ENCODE results near the gene DDX47. TPM values are rescaled to one million over a fixed set of nuclear protein-coding genes. Genes with fewer than 3 reads are reported as not detected.
"Not testable (repeated sequence)": the region's sequence is repeated elsewhere in the genome, so short reads cannot be mapped to it uniquely, and the experiment has no call there.

Gene DDX47
- total RNA-seq, 2 donors from 2014 or later: 79.2 to 81.3 TPM

DNA sequence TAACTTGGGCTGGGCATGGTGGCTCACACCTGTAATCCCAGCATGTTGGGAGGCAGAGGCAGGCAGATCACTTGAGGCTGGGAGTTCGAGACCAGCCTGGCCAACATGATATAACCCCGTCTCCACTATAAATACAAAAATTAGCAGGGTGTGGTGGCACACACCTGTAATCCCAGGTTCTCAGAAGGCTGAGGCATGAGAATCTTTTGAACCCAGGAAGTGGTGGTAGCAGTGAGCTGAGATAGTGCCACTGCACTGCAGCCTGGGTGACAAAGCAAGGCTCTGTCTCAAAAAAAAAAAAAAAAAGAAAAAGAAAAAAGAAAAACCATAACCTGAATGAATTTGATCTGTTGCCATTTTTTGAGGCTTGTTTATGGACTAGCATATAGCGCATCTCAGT lies 33.6 kb downstream of the DDX47 start:
- H3K4me3 Mint-ChIP-seq; H3K36me3 Mint-ChIP-seq; H3K4me1 Mint-ChIP-seq (ENCODE audit: low read depth in 2 of 2); H3K27ac Mint-ChIP-seq; DNase-seq (ENCODE audit: low spot score); H3K27me3 Mint-ChIP-seq; H3K9me3 Mint-ChIP-seq; ATAC-seq: not testable (repeated sequence)

DNA sequence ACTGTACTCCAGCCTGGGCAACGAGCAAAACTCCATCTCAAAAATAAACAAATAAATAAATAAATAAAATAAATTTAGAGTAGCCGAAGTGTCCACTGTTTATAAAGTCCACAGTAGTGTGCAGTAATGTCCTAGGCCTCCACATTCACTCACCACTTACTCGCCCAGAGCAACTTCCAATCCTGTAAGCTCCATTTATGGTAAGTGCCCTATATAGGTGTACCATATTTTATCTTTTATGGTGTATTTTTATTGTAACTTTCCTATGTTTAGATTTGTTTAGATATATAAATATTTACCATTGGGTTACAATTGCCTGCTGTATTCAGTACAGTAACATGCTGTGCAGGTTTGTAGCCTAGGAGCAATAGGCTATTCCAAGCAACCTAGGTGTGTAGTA lies 40.3 kb downstream of the DDX47 start:
- H3K27me3 Mint-ChIP-seq: no peaks in the 10 kb centered on the region
- no peaks in the 10 kb centered on the region for H3K36me3 Mint-ChIP-seq
- no peak overlapping the region for H3K27ac Mint-ChIP-seq
- DNase-seq (ENCODE audit: low spot score) (no peak), ATAC-seq (no peak)
- H3K4me3 Mint-ChIP-seq: no peak overlapping the region
- no peaks in the 10 kb centered on the region for H3K9me3 Mint-ChIP-seq
- H3K4me1 Mint-ChIP-seq (ENCODE audit: low read depth in 2 of 2): no peaks in the 10 kb centered on the region

- H3K4me1 Mint-ChIP-seq (ENCODE audit: low read depth in 2 of 2): no peaks in the 10 kb centered on the region
- no peaks in the 10 kb centered on the region for H3K27me3 Mint-ChIP-seq
- no peak overlapping the region for H3K27ac Mint-ChIP-seq
- H3K4me3 Mint-ChIP-seq: no peak overlapping the region
- no peaks in the 10 kb centered on the region for H3K9me3 Mint-ChIP-seq
- peaks cover 6% of the 10 kb centered on the region for H3K36me3 Mint-ChIP-seq
- no peak for DNase-seq (ENCODE audit: low spot score)
- ATAC-seq: no peak
Measured at GRCh38 chr12:12859690-12860089, 46.5 kb downstream of the DDX47 start.

DNA sequence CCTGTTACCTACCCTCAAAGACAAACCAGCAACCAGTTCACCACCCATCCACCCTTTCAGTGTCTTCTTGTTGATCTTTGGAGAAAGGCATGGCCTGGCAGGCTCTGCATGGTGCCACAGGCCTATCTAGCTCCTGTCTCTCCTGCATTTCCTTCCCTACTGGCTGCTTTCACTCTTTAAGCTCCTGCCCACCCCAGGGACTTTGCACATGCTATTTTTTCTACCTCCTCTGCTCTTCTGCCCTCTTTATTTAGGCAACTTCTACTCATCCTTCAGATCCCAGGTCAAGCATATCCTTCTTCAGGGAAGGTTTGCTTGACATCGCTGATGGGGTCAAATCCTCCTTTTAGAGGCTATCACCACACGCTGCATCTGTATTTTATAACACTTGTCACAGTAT lies 51.1 kb downstream of the DDX47 start:
- no peak overlapping the region for H3K4me3 Mint-ChIP-seq
- no peaks in the 10 kb centered on the region for H3K4me1 Mint-ChIP-seq (ENCODE audit: low read depth in 2 of 2)
- H3K36me3 Mint-ChIP-seq: peaks cover 3% of the 10 kb centered on the region
- no peaks in the 10 kb centered on the region for H3K9me3 Mint-ChIP-seq
- H3K27ac Mint-ChIP-seq: no peak overlapping the region
- DNase-seq (ENCODE audit: low spot score) (no peak), ATAC-seq (no peak)
- no peaks in the 10 kb centered on the region for H3K27me3 Mint-ChIP-seq

DNA sequence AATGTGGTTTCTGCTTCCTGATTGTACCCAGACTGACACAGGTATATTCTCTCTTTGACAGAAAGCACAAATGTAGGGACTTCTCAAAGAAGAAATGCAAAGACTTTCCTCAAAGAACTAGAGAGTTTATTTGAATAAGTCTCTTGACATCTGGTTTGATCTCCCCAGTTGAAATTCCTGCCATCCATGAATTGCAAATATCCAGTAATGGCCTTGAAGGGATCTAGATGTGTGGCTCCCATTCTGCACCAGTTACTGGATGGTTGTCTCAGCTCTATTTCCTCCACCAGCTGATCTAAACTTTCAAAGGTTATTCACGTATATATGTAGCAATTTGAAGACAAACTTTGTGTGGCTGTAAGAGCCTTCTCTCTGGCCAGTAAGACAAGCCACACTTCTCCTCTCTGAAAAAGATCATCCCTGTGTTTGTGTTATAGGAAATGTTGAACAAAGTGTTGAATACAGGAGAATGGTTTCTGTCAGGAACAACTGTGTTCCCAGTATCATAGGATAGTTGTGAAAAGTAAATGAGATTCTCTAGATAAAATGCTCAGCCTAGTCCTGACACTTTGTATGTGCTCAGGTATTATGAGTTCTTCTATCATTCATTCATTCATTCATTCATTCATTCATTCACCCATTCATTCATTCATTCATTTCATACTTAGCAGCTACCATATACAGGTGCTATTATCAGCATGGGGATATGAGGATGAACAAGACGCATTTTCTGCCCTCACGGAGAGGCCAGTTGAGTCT lies 55.5 kb downstream of the DDX47 start:
- Mint-ChIP-seq H3K9me3 (no peaks in the 10 kb centered on the region), H3K4me1 (ENCODE audit: low read depth in 2 of 2) (no peaks in the 10 kb centered on the region), H3K36me3 (no peaks in the 10 kb centered on the region), H3K27me3 (peaks cover 0 to 6% of the 10 kb centered on the region in 2 donors), H3K4me3 (no peak overlapping the region), H3K27ac (no peak overlapping the region)
- no peak for DNase-seq (ENCODE audit: low spot score)
- no peak for ATAC-seq

DNA sequence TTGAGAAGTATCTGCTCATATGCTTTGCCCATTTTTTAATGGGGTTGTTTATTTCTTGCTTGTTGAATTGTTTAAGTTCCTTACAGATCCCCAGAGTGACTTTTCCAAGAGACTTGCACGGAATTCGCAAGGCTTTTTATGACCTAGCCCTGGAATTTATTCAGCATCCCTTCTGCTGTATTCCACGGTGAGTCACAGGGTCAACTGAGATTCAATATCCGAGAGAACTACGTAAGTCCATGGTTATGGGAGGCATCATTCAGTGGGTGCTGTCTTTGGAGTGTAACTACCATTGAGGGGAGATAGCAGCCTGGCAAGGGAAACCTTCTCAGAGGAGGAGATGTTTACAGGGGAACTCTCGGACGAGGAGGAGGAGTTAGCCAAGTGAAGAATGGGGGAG lies 57.3 kb downstream of the DDX47 start:
- no peak overlapping the region for H3K4me3 Mint-ChIP-seq

DNA sequence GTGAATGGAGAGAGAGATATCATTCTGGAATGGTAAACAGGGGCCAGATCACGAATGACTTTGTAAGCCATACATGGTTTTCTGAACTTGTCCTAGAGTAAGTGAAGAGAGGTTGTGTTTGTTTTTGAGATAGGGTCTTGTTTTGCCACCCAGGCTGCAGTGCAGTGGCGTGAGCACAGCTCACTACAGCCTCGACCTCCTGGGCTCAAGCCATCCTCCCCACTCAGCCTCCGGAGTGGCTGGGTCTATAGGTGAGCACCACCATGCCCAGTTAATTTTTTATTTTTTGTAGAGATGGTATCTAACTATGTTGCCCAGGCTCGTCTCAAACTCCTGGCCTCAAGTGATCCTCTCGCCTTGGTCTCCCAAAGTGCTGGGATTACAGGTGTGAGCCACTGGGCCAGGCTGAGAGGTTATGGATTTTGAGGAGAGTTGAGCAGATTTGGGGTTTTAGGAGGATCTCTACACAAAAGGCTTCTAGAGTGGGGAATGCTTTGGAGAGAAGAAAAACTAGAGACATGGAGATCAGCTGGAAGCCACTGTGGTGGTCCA lies 58.5 kb downstream of the DDX47 start:
- Mint-ChIP-seq H3K4me1 (ENCODE audit: low read depth in 2 of 2) (no peaks in the 10 kb centered on the region), H3K9me3 (no peaks in the 10 kb centered on the region), H3K27me3 (peaks cover 0 to 6% of the 10 kb centered on the region in 2 donors), H3K4me3 (no peak overlapping the region), H3K36me3 (no peaks in the 10 kb centered on the region), H3K27ac (no peak overlapping the region)
- ATAC-seq (no peak), DNase-seq (ENCODE audit: low spot score) (no peak)

More for the DNA sequence above, 57.3 kb downstream of the DDX47 start:
- H3K4me1 Mint-ChIP-seq (ENCODE audit: low read depth in 2 of 2): no peaks in the 10 kb centered on the region
- no peaks in the 10 kb centered on the region for H3K9me3 Mint-ChIP-seq
- DNase-seq (ENCODE audit: low spot score) (no peak), ATAC-seq (no peak)
- peaks cover 0 to 6% of the 10 kb centered on the region in 2 donors for H3K27me3 Mint-ChIP-seq
- H3K36me3 Mint-ChIP-seq: no peaks in the 10 kb centered on the region
- H3K27ac Mint-ChIP-seq: no peak overlapping the region

DNA sequence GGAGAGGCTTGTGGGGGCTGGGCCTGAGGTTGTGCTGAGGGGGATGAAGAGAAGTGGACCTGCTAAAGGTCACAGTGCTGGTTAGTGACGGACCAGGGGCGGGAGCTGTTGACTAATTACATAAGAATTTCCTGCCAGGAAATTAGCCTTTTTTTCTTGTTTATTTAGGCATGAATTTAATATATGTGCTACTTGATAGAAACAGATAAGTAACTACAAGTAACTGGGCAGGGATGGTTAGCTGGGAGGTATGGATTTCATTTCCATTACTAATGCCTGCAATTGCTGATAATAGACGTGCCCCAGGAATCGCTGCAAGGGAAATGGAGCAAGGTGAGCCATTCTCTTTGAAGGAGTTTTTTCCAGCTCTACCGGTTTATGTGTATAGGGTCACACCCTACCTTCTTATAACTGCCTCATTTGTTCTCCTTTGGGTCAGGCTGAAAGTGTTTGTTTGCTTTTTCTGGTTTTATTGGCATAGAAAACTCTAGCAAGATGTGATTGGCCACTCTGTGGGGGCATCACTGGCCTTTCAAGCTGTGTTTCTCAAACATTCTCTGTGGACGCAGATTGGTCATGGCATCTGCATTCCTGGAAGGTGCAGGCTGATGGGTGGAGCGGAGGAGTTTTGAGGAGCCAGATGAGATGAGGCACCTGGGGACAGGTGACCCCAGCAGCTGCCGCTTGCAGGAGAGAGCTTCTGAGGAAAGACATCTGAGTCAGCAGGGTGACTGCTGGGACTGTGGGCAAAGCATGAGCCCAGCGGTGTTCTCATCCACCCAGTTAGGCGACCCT lies 59.2 kb downstream of the DDX47 start:
- DNase-seq (ENCODE audit: low spot score) (no peak), ATAC-seq (peak in 1 of 2 donors; percentile 28)
- H3K27ac Mint-ChIP-seq: no peak overlapping the region
- no peaks in the 10 kb centered on the region for H3K36me3 Mint-ChIP-seq
- H3K27me3 Mint-ChIP-seq: peaks cover 0 to 10% of the 10 kb centered on the region in 2 donors
- H3K4me3 Mint-ChIP-seq: no peak overlapping the region
- H3K9me3 Mint-ChIP-seq: no peaks in the 10 kb centered on the region
- no peaks in the 10 kb centered on the region for H3K4me1 Mint-ChIP-seq (ENCODE audit: low read depth in 2 of 2)

GRCh38 chr12:12872934-12873275 lies 59.8 kb downstream of the DDX47 start:
- Mint-ChIP-seq H3K27ac (no peak overlapping the region), H3K9me3 (no peaks in the 10 kb centered on the region), H3K4me1 (ENCODE audit: low read depth in 2 of 2) (no peaks in the 10 kb centered on the region), H3K27me3 (peaks cover 0 to 13% of the 10 kb centered on the region in 2 donors), H3K4me3 (no peak overlapping the region), H3K36me3 (no peaks in the 10 kb centered on the region)
- ATAC-seq: no peak
- DNase-seq (ENCODE audit: low spot score): no peak

DNA sequence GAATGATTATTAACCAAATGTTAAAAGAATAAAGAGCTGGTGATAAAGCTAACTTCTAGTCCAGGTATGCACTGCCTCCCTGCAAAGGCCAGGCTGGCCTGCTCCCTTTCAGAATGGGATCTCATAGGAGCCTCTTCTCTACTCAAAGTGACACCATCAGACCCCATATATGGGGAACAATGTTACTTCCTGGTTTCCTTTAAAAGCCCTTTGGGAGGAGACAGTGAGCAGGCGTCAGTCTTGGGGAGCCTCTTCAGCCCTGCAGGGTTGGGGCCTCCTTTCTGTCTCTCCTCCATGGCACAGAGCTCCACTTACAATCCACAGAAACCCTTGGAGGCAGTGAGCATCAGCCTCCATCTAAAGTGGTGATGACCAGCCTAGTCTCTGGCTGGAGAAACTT lies 60.9 kb downstream of the DDX47 start:
- no peak overlapping the region for H3K4me3 Mint-ChIP-seq
- H3K27ac Mint-ChIP-seq: no peak overlapping the region
- ATAC-seq: peak in 1 of 2 donors; percentile 43
- H3K27me3 Mint-ChIP-seq: peaks cover 2 to 13% of the 10 kb centered on the region in 2 donors
- no peaks in the 10 kb centered on the region for H3K9me3 Mint-ChIP-seq
- no peaks in the 10 kb centered on the region for H3K36me3 Mint-ChIP-seq
- no peak for DNase-seq (ENCODE audit: low spot score)
- no peaks in the 10 kb centered on the region for H3K4me1 Mint-ChIP-seq (ENCODE audit: low read depth in 2 of 2)

DNA sequence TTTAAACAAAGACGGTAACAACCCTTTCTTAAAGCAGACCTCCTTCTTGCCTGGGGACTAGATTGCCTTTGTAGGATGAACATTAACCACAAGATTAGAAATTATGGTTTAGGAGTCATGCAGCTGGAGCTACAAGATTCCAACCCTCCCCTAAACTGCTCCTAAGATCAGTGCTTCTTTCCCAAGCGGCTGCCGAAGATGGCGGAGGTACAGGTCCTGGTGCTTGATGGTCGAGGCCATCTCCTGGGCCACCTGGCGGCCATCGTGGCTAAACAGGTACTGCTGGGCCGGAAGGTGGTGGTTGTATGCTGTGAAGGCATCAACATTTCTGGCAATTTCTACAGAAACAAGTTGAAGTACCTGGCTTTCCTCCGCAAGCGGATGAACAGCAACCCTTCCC lies 62.2 kb downstream of the DDX47 start:
- H3K4me3 Mint-ChIP-seq; H3K9me3 Mint-ChIP-seq; ATAC-seq; DNase-seq (ENCODE audit: low spot score); H3K4me1 Mint-ChIP-seq (ENCODE audit: low read depth in 2 of 2); H3K27ac Mint-ChIP-seq; H3K36me3 Mint-ChIP-seq: not testable (repeated sequence)
- H3K27me3 Mint-ChIP-seq: peaks cover 2 to 12% of the 10 kb centered on the region in 2 donors

DNA sequence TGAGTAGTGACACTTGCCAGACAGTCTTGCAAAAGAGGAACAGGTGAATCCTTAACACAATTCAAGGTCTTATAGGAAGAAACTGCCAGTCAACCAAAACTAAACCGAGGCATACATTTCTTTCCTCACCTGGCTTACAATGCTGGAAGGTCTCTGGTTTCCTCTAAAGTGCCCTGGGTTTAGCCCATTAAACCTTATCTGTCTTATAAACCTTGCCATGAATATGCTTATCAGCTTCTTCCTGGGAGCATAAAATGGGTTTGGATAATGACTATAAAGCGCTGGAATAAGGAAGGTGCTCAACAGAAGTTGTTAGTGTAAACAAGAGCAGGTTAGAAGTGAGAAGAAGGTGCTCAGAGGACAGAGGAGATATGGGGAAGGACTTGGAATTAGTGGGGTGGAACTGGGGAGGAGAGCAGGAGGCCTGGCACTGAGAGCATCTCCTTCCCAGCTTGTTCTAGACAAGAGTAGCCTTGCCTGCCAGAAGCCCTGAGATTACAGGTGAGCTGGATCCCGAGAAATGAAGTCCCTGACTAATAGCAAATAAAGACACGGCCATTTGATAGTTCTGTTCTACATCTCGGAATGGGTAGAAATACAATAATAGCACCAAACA lies 64.1 kb downstream of the DDX47 start:
- H3K36me3 Mint-ChIP-seq: no peaks in the 10 kb centered on the region
- no peak overlapping the region for H3K4me3 Mint-ChIP-seq
- ATAC-seq (no peak), DNase-seq (ENCODE audit: low spot score) (no peak)
- H3K4me1 Mint-ChIP-seq (ENCODE audit: low read depth in 2 of 2): peaks cover 0 to 8% of the 10 kb centered on the region in 2 donors
- H3K27ac Mint-ChIP-seq: no peak overlapping the region
- H3K9me3 Mint-ChIP-seq: no peaks in the 10 kb centered on the region
- peaks cover 8 to 9% of the 10 kb centered on the region in 2 donors for H3K27me3 Mint-ChIP-seq

DNA sequence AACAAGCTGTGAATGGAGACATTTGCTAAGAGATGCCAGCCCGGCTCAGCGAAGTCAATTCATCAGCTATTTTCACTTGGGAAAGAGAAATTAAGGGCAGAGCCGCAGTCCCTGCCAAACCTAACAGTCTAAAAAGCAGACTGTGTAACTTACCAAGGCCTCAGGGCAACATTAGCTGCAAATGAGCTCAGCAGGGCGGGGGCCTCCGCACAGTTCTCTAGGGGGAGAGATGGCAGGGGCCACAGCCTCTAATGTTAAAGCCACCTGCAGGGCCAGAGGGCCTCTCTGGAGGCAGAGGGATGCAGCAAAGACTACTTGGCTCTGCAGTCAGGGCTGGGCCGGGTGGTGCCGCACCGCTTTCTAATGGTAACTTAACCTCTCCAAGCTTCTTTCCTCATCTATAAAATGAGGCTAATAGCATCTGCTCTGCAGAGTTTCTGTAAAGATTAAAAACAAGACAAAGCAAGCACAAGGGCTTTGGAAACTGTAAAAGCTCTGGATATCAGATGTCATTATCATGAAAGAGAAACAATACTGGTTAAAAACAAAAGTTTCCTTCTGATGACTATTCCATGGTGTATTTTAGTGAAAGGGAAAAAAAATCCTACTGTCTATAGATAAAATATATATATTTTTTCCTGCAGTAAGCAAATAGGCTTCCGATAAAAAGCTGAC lies 64.8 kb downstream of the DDX47 start:
- Mint-ChIP-seq H3K4me3 (no peak overlapping the region), H3K36me3 (no peaks in the 10 kb centered on the region)
- ATAC-seq: no peak

More for the DNA sequence above, 64.8 kb downstream of the DDX47 start:
- Mint-ChIP-seq H3K4me1 (ENCODE audit: low read depth in 2 of 2) (peaks cover 0 to 8% of the 10 kb centered on the region in 2 donors), H3K9me3 (no peaks in the 10 kb centered on the region), H3K27me3 (peaks cover 8 to 9% of the 10 kb centered on the region in 2 donors), H3K27ac (no peak overlapping the region)
- DNase-seq (ENCODE audit: low spot score): no peak
